Activated CD8-positive, alpha-beta memory T cell treated with anti-CD3 and anti-CD28 coated beads, Interleukin-2, amount 50 U/mL, for 24 hours (primary cell): ENCODE measurements around the gene STX1B.
"Not testable (repeated sequence)": the region's sequence is repeated elsewhere in the genome, so short reads cannot be mapped to it uniquely, and the experiment has no call there.

Experiments used
- DNase-seq: peaks from one replicate; pipeline ENCODE4 v3.0.0-alpha.2; 2020; ENCODE audit errors: extremely low read depth

STX1B gene

GRCh38 chr16:31013292-31013691 is 2.9 kb upstream of the STX1B start:
- DNase-seq: not testable (repeated sequence)

- not testable (repeated sequence) for DNase-seq
Measured at GRCh38 chr16:31011815-31012214, 1.4 kb upstream of the STX1B start.

- no peak for DNase-seq
Measured at GRCh38 chr16:31009894-31010584, 399 bp downstream of the STX1B start.

- no peak for DNase-seq
Measured at GRCh38 chr16:31009120-31009519, 1.3 kb downstream of the STX1B start.

GRCh38 chr16:31008551-31008950 is 1.9 kb downstream of the STX1B start:
- no peak for DNase-seq

- DNase-seq: no peak
Measured at GRCh38 chr16:31008149-31008548, 2.3 kb downstream of the STX1B start.

- DNase-seq: no peak
Measured at GRCh38 chr16:31007684-31008083, 2.8 kb downstream of the STX1B start.

GRCh38 chr16:31006589-31006988 is 3.8 kb downstream of the STX1B start:
- no peak for DNase-seq

- no peak for DNase-seq
Measured at GRCh38 chr16:31006086-31006385, 4.4 kb downstream of the STX1B start.

GRCh38 chr16:31005350-31006085 is 4.9 kb downstream of the STX1B start:
- no peak for DNase-seq

GRCh38 chr16:31004658-31005057 is 5.8 kb downstream of the STX1B start:
- no peak for DNase-seq

- no peak for DNase-seq
Measured at GRCh38 chr16:31003744-31004143, 6.7 kb downstream of the STX1B start.

GRCh38 chr16:31002862-31003341 is 7.5 kb downstream of the STX1B start:
- DNase-seq: no peak

GRCh38 chr16:31002250-31002700 is 8.2 kb downstream of the STX1B start:
- DNase-seq: no peak

GRCh38 chr16:31001507-31002249 is 8.8 kb downstream of the STX1B start:
- DNase-seq: no peak

- DNase-seq: no peak
Measured at GRCh38 chr16:31000671-31001382, 9.6 kb downstream of the STX1B start.

- no peak for DNase-seq
Measured at GRCh38 chr16:30998852-30999761, 11.3 kb downstream of the STX1B start.

- no peak for DNase-seq
Measured at GRCh38 chr16:30997725-30998711, 12.4 kb downstream of the STX1B start.

- peak; percentile 53 for DNase-seq
Measured at GRCh38 chr16:30996985-30997724, 13.3 kb downstream of the STX1B start.
